H1 (cell line): ENCODE data around the gene TNRC6C. TPM values are rescaled to one million over a fixed set of nuclear protein-coding genes. Genes with fewer than 3 reads are reported as not detected.

Experiments
- CTCF ChIA-PET: fragments of 300-600 bp; sonication (Branson Sonifier 250); formaldehyde crosslinking; loops from one replicate; lab custom pipeline; 2021; ENCODE audit not compliant: partially characterized antibody; lab: Charles Lee
- POLR2A ChIA-PET: fragments of 300-600 bp; sonication (Branson Sonifier 250); formaldehyde crosslinking; loops from one replicate; lab custom pipeline; 2021; ENCODE audit warnings: inconsistent platforms; ENCODE audit not compliant: partially characterized antibody; lab: Charles Lee
- DNase-seq, 2 experiments: peaks; one replicate each; pipeline versions ENCODE4 v3.0.0 to v3.0.0-alpha.2; 2010 to 2022; ENCODE audit warnings: low spot score in 2 of 2, low read depth in 1 of 2, mixed read lengths in 1 of 2
- FAIRE-seq: peaks from 2 replicates; lab custom pipeline; 2011; peaks lifted over from hg19 to GRCh38; lab: Jason Lieb, UNC
- H2AFZ ChIP-seq: 2 replicates; pipeline ENCODE4 v1.8.1; 2012; ENCODE audit warnings: low read length, inconsistent platforms
- H2AK5ac ChIP-seq: 2 replicates; pipeline ENCODE4 v1.6.1; 2013; ENCODE audit warnings: low read depth, low read length
- H2BK120ac ChIP-seq: replicated peaks from 2 replicates; pipeline ENCODE3; 2013; ENCODE audit warnings: low read depth, low read length, inconsistent platforms
- H2BK12ac ChIP-seq: 2 replicates; pipeline ENCODE4 v1.6.1; 2013; ENCODE audit warnings: low read depth, low read length
- H2BK15ac ChIP-seq: 2 replicates; pipeline ENCODE4 v1.6.1; 2013; ENCODE audit warnings: low read length
- H2BK20ac ChIP-seq: 2 replicates; pipeline ENCODE4 v1.6.1; 2013; ENCODE audit warnings: low read length
- H2BK5ac ChIP-seq: 2 replicates; pipeline ENCODE4 v1.6.1; 2013; ENCODE audit warnings: low read depth, low read length
- H3K14ac ChIP-seq: 2 replicates; pipeline ENCODE4 v1.6.1; 2013; ENCODE audit warnings: inconsistent platforms; ENCODE audit not compliant: insufficient read length
- H3K18ac ChIP-seq: 2 replicates; pipeline ENCODE4 v1.6.1; 2013; ENCODE audit warnings: low read length; ENCODE audit errors: extremely low read depth
- H3K23ac ChIP-seq: 2 replicates; pipeline ENCODE4 v1.6.1; 2013; ENCODE audit warnings: inconsistent platforms; ENCODE audit not compliant: insufficient read length
- H3K23me2 ChIP-seq: 2 replicates; pipeline ENCODE4 v1.6.1; 2013; ENCODE audit warnings: low read depth, low read length
- H3K27ac ChIP-seq: 2 replicates; pipeline ENCODE4 v1.6.1; 2011; ENCODE audit warnings: low read depth, low read length, inconsistent platforms
- H3K27me3 ChIP-seq, 4 experiments: replicated peaks in 1 of 4; 1 replicate in 1 of 4; 2 replicates in 3 of 4; pipeline versions ENCODE4 v1.6.1 to v1.8.1; 2011 to 2013; ENCODE audit warnings: low read length in 3 of 4, mild to moderate bottlenecking in 3 of 4, inconsistent platforms in 2 of 4, mixed read lengths in 2 of 4, moderate library complexity in 1 of 4; ENCODE audit not compliant: control insufficient read depth in 3 of 4, insufficient read depth in 3 of 4; ENCODE audit errors: extremely low read depth in 1 of 4
- H3K36me3 ChIP-seq, 4 experiments: 2 replicates each; pipeline versions ENCODE4 v1.6.1 to v1.8.1; 2011 to 2013; ENCODE audit warnings: mild to moderate bottlenecking in 4 of 4, low read length in 3 of 4, moderate library complexity in 2 of 4, control low read depth in 1 of 4, inconsistent platforms in 1 of 4; ENCODE audit not compliant: insufficient read depth in 4 of 4, control insufficient read depth in 2 of 4
- H3K4ac ChIP-seq: replicated peaks from 2 replicates; pipeline ENCODE3; 2013; ENCODE audit warnings: low read length, low read depth, mixed read lengths, inconsistent platforms; ENCODE audit not compliant: insufficient read length
- H3K4me1 ChIP-seq, 4 experiments: replicated peaks in 1 of 4; 1 replicate in 1 of 4; 2 replicates in 3 of 4; pipeline versions ENCODE4 v1.6.1 to v1.8.1; 2011 to 2013; ENCODE audit warnings: low read length in 3 of 4, inconsistent platforms in 2 of 4, mixed read lengths in 1 of 4; ENCODE audit not compliant: insufficient read depth in 4 of 4, control insufficient read depth in 3 of 4
- H3K4me2 ChIP-seq, 2 experiments: 2 replicates each; pipeline versions ENCODE4 v1.6.1 to v1.8.1; 2011 to 2013; ENCODE audit warnings: low read depth in 2 of 2, low read length in 2 of 2, control low read depth in 1 of 2, inconsistent platforms in 1 of 2, mild to moderate bottlenecking in 1 of 2; ENCODE audit not compliant: insufficient read depth in 1 of 2
- H3K4me3 ChIP-seq, 4 experiments: fragments of 200-600, 300-600 bp in 1 of 4; sonication (generic), shearing (Covaris generic), sonication (Bioruptor Twin) in 1 of 4; 2 replicates each; pipeline versions ENCODE4 v1.5.1 to v1.8.1; 2011 to 2016; ENCODE audit warnings: low read length in 4 of 4, low read depth in 3 of 4, control low read depth in 2 of 4, inconsistent platforms in 2 of 4, mild to moderate bottlenecking in 2 of 4, mixed read lengths in 1 of 4, moderate library complexity in 1 of 4; ENCODE audit not compliant: insufficient read depth in 2 of 4; ENCODE audit errors: extremely low read depth in 1 of 4
- H3K56ac ChIP-seq: replicated peaks from 2 replicates; pipeline ENCODE3; 2013; ENCODE audit warnings: low read depth, mild to moderate bottlenecking, mixed read lengths, low read length, inconsistent platforms; ENCODE audit not compliant: insufficient read length
- H3K79me1 ChIP-seq: 2 replicates; pipeline ENCODE4 v1.6.1; 2013; ENCODE audit warnings: low read depth, low read length, control low read depth
- H3K79me2 ChIP-seq, 2 experiments: 2 replicates each; pipeline versions ENCODE4 v1.6.1 to v1.8.1; 2012 to 2013; ENCODE audit warnings: low read length in 2 of 2, mild to moderate bottlenecking in 2 of 2, inconsistent platforms in 1 of 2; ENCODE audit not compliant: insufficient read depth in 2 of 2, control insufficient read depth in 1 of 2
- H3K9ac ChIP-seq, 4 experiments: replicated peaks in 1 of 4; 1 replicate in 1 of 4; 2 replicates in 3 of 4; pipeline versions ENCODE4 v1.6.1 to v1.8.1; 2011 to 2013; ENCODE audit warnings: low read depth in 3 of 4, low read length in 3 of 4, control low read depth in 2 of 4, mild to moderate bottlenecking in 2 of 4, moderate library complexity in 2 of 4, inconsistent platforms in 1 of 4; ENCODE audit errors: extremely low read depth in 1 of 4
- H3K9me3 ChIP-seq, 2 experiments: 2 replicates each; pipeline versions ENCODE4 v1.6.1 to v1.8.1; 2012 to 2013; ENCODE audit warnings: mild to moderate bottlenecking in 2 of 2, moderate library complexity in 2 of 2, control low read depth in 1 of 2, inconsistent platforms in 1 of 2, low read depth in 1 of 2, low read length in 1 of 2, mixed read lengths in 1 of 2; ENCODE audit not compliant: insufficient read depth in 2 of 2
- H4K20me1 ChIP-seq, 2 experiments: replicated peaks in 1 of 2; 2 replicates each; pipeline versions ENCODE3 to v1.8.1; 2011 to 2013; ENCODE audit warnings: inconsistent platforms in 2 of 2, low read length in 2 of 2, mild to moderate bottlenecking in 1 of 2; ENCODE audit not compliant: insufficient read depth in 2 of 2, control insufficient read depth in 1 of 2
- H4K5ac ChIP-seq: 2 replicates; pipeline ENCODE4 v1.6.1; 2013; ENCODE audit warnings: low read length, low read depth, mixed read lengths, inconsistent platforms; ENCODE audit not compliant: insufficient read length
- H4K8ac ChIP-seq: 2 replicates; pipeline ENCODE4 v1.8.0; 2013; ENCODE audit warnings: mild to moderate bottlenecking, moderate library complexity, low read length, inconsistent platforms; ENCODE audit not compliant: insufficient read depth; ENCODE audit errors: extremely low read depth
- H4K91ac ChIP-seq: replicated peaks from 2 replicates; pipeline ENCODE3; 2013; ENCODE audit warnings: low read length, mixed read lengths, inconsistent platforms; ENCODE audit not compliant: insufficient read length
- CEBPB ChIP-seq: IDR thresholded peaks from 2 replicates; pipeline ENCODE4 v1.6.1; 2012; ENCODE audit warnings: low read depth, low read length
- CREB1 ChIP-seq: IDR thresholded peaks from 2 replicates; pipeline ENCODE4 v1.6.1; 2012; ENCODE audit warnings: inconsistent platforms
- GABPA ChIP-seq: IDR thresholded peaks from 2 replicates; pipeline ENCODE4 v1.6.1; 2011; ENCODE audit warnings: mild to moderate bottlenecking, low read length, moderate library complexity, borderline replicate concordance; ENCODE audit not compliant: insufficient read depth
- HDAC2 ChIP-seq, 2 experiments: fragments of 300-600 bp in 1 of 2; sonication (generic) in 1 of 2; IDR thresholded peaks; 2 replicates each; pipeline ENCODE4 v1.6.1; 2011 to 2012; ENCODE audit warnings: low read depth in 2 of 2, low read length in 2 of 2, mild to moderate bottlenecking in 2 of 2, moderate library complexity in 2 of 2, borderline replicate concordance in 1 of 2, inconsistent platforms in 1 of 2
- JUN ChIP-seq: IDR thresholded peaks from 2 replicates; pipeline ENCODE4 v1.6.1; 2011; ENCODE audit warnings: low read depth, mild to moderate bottlenecking, improper control_type of control experiment, low read length
- KDM5A ChIP-seq: fragments of 200-600 bp; IDR thresholded peaks from 2 replicates; pipeline ENCODE4 v1.7.1; 2012; ENCODE audit warnings: mild to moderate bottlenecking, low read length, inconsistent platforms, mixed read lengths
- PHF8 ChIP-seq: fragments of 200-600 bp; sonication (generic); conservative IDR thresholded peaks from 2 replicates; pipeline ENCODE4 v1.7.1; 2012; ENCODE audit warnings: low read depth, mild to moderate bottlenecking, inconsistent platforms, low read length, moderate library complexity
- RNF2 ChIP-seq: fragments of 200-900, 300-1000 bp; sonication (generic); IDR thresholded peaks from 2 replicates; pipeline ENCODE4 v1.7.1; 2016; ENCODE audit warnings: borderline replicate concordance, low read depth, mild to moderate bottlenecking, antibody characterized with exemption, low read length; ENCODE audit not compliant: poor library complexity, severe bottlenecking; ENCODE audit errors: missing control alignments
- SIRT6 ChIP-seq: IDR thresholded peaks from one replicate; pipeline ENCODE4 v1.7.1; 2012; ENCODE audit warnings: low read length, inconsistent platforms
- SP2 ChIP-seq: IDR thresholded peaks from 2 replicates; pipeline ENCODE4 v1.6.1; 2012; ENCODE audit warnings: mild to moderate bottlenecking, low read length, inconsistent platforms
- SUZ12 ChIP-seq: fragments of 200-600 bp; sonication (generic); IDR thresholded peaks from 2 replicates; pipeline ENCODE4 v1.6.1; 2012; ENCODE audit warnings: mild to moderate bottlenecking, inconsistent platforms, low read length, moderate library complexity, mixed read lengths
- TCF12 ChIP-seq: IDR thresholded peaks from 2 replicates; pipeline ENCODE4 v1.6.1; 2011; ENCODE audit warnings: low read depth, mild to moderate bottlenecking, low read length
- WGBS, 2 experiments: shearing (Covaris generic) in 1 of 2; methylation state at CpG; one replicate each; pipeline versions ENCODE4 v1.1.6 to v1.1.7; 2013 to 2015; ENCODE audit warnings: low lambda C conversion rate in 2 of 2, mixed read lengths in 2 of 2, inconsistent platforms in 1 of 2, low coverage in 1 of 2, missing lambda C conversion rate in 1 of 2; ENCODE audit not compliant: insufficient replicate concordance in 2 of 2, insufficient coverage in 1 of 2, insufficient read length in 1 of 2; ENCODE audit errors: extremely low coverage in 1 of 2, missing lambda C conversion rate in 1 of 2; 5-methylcytosine and 5-hydroxymethylcytosine counted together
- polyA plus RNA-seq, 7 experiments: library from polyadenylated mRNA; depleted of rRNA in 3 of 7; stranded (reverse) in 5 of 7; unstranded in 2 of 7; fragments of >200 nt in 5 of 7; fragments of 200-250 nt in 2 of 7; gene quantifications; 1 replicate in 5 of 7; 2 replicates in 1 of 7; 4 replicates in 1 of 7; pipeline versions ENCODE4 v1.2.1 to v1.2.3, GENCODE V29; 2011 to 2013; ENCODE audit warnings: missing spikeins in 2 of 7, mixed read lengths in 2 of 7
- total RNA-seq: library from RNA; stranded (reverse); fragmentation: NEBNext Ultra II Directional; extraction: Animal tissue kit (Norgen Biotek cat#: 25700); gene quantifications from 2 replicates; pipeline ENCODE4 v1.2.1, GENCODE V29; 2021
- TF ChIP-seq, protein P1 (sequence below): IDR thresholded peaks from 2 replicates; pipeline ENCODE4 v1.6.1; 2012; ENCODE audit warnings: low read length, inconsistent platforms

TNRC6C gene
- total and polyA plus RNA-seq, 2 of the 8 experiments (the other 6 are each of a cell fraction or from before 2014, with no cell fraction given) = 2.8 to 28.9 TPM

GRCh38 chr17:78000341-78000740 lies 41.8 kb downstream of the TNRC6C start:
- WGBS, 2 experiments = 83% methylated on average over 2 of the region's 3 CpGs; no CpG with 5 or more reads in 1 of the 2 experiments
- ChIA-PET CTCF (no interaction called here), POLR2A (no interaction called here)
- TF ChIP-seq HDAC2 (IDR thresholded peaks at IDR 0.05; ENCODE audit: borderline replicate concordance in 1 of 2, low read depth in 2 of 2, low read length in 2 of 2) (no peak), SP2 (no peak), KDM5A (no peak), GABPA (no peak), CEBPB (no peak), SIRT6 (no peak), RNF2 (no peak), PHF8 (no peak), TCF12 (no peak), CREB1 (no peak), JUN (no peak), SUZ12 (no peak)
- TF ChIP-seq, protein P1, sequence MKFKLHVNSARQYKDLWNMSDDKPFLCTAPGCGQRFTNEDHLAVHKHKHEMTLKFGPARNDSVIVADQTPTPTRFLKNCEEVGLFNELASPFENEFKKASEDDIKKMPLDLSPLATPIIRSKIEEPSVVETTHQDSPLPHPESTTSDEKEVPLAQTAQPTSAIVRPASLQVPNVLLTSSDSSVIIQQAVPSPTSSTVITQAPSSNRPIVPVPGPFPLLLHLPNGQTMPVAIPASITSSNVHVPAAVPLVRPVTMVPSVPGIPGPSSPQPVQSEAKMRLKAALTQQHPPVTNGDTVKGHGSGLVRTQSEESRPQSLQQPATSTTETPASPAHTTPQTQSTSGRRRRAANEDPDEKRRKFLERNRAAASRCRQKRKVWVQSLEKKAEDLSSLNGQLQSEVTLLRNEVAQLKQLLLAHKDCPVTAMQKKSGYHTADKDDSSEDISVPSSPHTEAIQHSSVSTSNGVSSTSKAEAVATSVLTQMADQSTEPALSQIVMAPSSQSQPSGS = no peak

More at GRCh38 chr17:78000341-78000740, 41.8 kb downstream of the TNRC6C start:
- H2BK120ac ChIP-seq = no peak overlapping the region
- H2BK5ac ChIP-seq = no peak overlapping the region
- no peak overlapping the region for H2BK15ac ChIP-seq
- FAIRE-seq = no peak
- peaks cover 14 to 59% of the 10 kb centered on the region in 2 experiments for H3K79me2 ChIP-seq
- no peak overlapping the region for H3K27ac ChIP-seq
- H3K27me3 ChIP-seq = no peaks in the 10 kb centered on the region
- H3K9ac ChIP-seq = no peak overlapping the region
- H4K20me1 ChIP-seq = peaks cover 2 to 10% of the 10 kb centered on the region in 2 experiments
- H3K4me1 ChIP-seq = peaks cover 4 to 15% (median 8%) of the 10 kb centered on the region in 4 experiments; a peak in 6 of 7 replicates
- H3K79me1 ChIP-seq = peaks cover 14% of the 10 kb centered on the region
- no peak for DNase-seq
- peaks cover 0 to 1% (median 0%) of the 10 kb centered on the region in 4 experiments; a peak in 1 of 8 replicates for H3K36me3 ChIP-seq
- no peak overlapping the region for H2BK12ac ChIP-seq
- H3K4me3 ChIP-seq = no peak overlapping the region
- no peak overlapping the region for H3K23ac ChIP-seq
- H4K91ac ChIP-seq = no peak overlapping the region
- no peak overlapping the region for H2BK20ac ChIP-seq
- no peak overlapping the region for H2AFZ ChIP-seq
- no peaks in the 10 kb centered on the region for H3K23me2 ChIP-seq
- no peak overlapping the region for H4K5ac ChIP-seq
- no peak overlapping the region for H3K18ac ChIP-seq
- H3K14ac ChIP-seq = no peak overlapping the region
- no peaks in the 10 kb centered on the region for H3K9me3 ChIP-seq
- H3K4me2 ChIP-seq = no peak overlapping the region
- H2AK5ac ChIP-seq = no peak overlapping the region
- H4K8ac ChIP-seq = no peak overlapping the region
- no peak overlapping the region for H3K56ac ChIP-seq
- H3K4ac ChIP-seq = no peak overlapping the region
